H7 (cell line): ENCODE measurements around the gene SBDS. TPM values are rescaled to one million over a fixed set of nuclear protein-coding genes. Genes with fewer than 3 reads are reported as not detected.
A peak's percentile ranks its signal among the peaks of the same experiment; 100 is the strongest.
"Not testable (repeated sequence)": the region's sequence is repeated elsewhere in the genome, so short reads cannot be mapped to it uniquely, and the experiment has no call there.

Experiments
- DNase-seq: peaks from one replicate; pipeline ENCODE4 v3.0.0; 2012
- H3K27me3 ChIP-seq: 2 replicates; pipeline ENCODE4 v1.6.0; 2011; ENCODE audit warnings: mild to moderate bottlenecking, low read length; ENCODE audit not compliant: control insufficient read depth, insufficient read depth
- H3K36me3 ChIP-seq: replicated peaks from 2 replicates; pipeline ENCODE4 v1.5.1; 2011; ENCODE audit warnings: low read length; ENCODE audit not compliant: control insufficient read depth, insufficient read depth
- H3K4me3 ChIP-seq: 2 replicates; pipeline ENCODE4 v1.5.1; 2011; ENCODE audit warnings: low read depth, mild to moderate bottlenecking, control low read depth, low read length, moderate library complexity; ENCODE audit not compliant: insufficient read depth
- total RNA-seq: library from RNA; depleted of rRNA; stranded (reverse); fragments of >200 nt; shearing (Covaris generic); gene quantifications from 2 replicates; pipeline ENCODE4 v1.2.3, GENCODE V29; 2014; rRNA removed

Gene SBDS
- total RNA-seq: 21.8 and 26.5 TPM in 2 replicates

DNA sequence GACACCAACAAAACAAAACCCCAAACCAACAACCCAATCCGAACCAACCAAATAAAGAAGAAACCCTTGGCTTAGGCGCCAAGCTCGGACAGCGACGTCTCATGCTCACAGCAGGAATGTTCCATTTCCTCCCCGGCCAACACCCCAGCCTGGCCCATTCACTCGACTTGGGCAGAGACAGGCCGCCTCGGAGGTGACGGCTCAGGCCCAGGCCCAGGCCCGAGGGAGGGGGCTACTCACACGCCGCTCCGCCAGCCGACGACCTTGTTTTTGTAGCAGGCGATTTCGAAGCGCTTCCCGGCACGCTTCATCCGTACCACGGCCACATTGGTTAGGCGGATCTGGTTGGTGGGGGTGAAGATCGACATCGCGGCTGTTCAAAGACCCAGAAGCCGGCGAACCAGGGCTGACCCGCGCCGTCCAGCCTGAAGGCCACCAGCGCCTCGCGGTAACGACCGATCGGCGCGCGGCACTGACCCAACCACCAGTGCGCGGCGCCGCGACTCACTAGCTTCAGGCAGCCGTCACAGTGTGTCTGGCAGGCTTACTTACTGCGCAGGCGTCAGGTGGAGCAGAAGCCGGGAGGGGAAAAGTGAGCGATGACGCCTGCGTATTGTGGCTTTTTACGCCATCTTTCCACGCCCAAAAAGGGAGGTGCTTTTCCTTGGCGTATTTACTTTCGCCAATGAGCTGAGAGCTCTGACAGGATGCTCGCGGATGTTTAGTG, at the start of gene SBDS:
Gene SBDS, minus strand, starts transcription at position 537 of the 727 bp plus-strand sequence. Its CDS starts 169 bp downstream, at position 368.
- DNase-seq: peak; percentile 76
- H3K36me3 ChIP-seq, H3K27me3 ChIP-seq: not testable (repeated sequence)
- peak within 1 kb of the TSS; percentile 71 for H3K4me3 ChIP-seq

DNA sequence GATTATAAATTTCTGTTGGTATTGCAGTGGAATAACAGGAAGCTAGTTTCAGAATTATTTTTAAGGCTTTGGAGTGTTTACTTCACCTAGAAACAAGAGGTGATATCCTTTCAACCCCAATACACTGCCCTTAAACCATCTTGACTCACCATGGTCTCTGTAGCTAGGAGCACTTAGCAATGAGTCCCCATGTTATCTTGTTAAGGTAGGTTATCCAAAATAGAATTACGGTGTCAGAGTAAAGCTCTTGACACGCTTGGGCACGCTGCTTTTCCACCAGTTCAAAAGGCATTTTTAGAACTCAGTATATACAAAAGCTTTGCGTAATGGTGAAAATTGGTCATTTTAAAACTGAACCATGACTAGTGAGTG, 48.2 kb upstream of the SBDS start:
- H3K27me3 ChIP-seq, H3K36me3 ChIP-seq, DNase-seq, H3K4me3 ChIP-seq: not testable (repeated sequence)

DNA sequence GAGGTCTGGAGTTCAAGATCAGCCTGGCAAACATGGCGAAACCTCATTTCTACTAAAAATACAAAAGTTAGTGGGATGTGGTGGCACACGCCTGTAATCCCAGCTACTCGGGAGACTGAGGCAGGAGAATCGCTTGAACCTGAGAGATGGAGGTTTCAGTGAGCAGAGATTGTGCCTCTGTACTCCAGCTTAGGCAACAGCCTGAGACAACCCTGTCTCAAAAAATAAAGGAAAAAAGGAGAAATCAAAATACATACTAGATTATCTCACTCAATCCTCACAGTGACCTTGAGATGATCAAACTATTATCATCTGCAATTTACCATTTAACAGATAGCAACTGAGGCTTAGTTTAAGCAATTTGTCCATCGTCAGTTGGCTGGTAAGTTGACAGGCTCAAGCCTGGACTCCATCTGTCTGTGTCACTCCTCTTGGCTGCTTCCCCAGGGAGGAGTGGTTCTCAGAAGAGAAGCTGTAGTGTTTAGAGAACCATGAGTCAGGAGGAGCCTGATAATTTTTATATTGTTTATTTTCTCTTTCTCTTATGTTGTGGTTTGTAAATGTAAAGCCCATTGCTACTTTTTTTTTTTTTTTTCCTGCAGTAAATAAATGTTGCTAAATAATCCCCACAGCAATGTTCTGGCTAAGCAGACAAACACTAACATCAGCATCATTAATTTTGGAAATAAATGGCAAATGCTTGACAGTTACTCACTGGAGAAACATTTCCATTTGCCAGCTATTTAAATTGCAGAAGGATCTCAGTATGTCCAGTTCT, 47.6 kb upstream of the SBDS start:
- H3K4me3 ChIP-seq, DNase-seq, H3K36me3 ChIP-seq, H3K27me3 ChIP-seq: not testable (repeated sequence)

DNA sequence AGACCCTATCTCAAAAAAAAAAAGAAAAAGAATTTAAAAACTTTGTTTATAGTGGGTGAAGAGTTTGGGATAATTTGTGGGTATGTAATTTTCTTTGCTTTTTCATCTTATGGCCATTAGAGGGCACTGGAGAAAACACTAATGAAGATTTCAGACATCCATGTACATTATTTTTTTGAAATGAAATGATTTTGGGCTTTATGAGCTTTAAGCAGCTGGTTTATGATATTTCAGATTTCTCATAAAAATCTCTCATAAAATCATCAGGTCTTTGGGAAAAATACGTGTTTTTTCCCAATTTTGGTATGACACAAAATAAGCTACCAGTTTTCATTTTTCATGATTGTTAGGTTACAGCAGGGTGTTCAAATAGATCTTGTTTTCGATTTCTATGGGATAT, 45.4 kb upstream of the SBDS start:
- H3K27me3 ChIP-seq, H3K4me3 ChIP-seq, H3K36me3 ChIP-seq, DNase-seq: not testable (repeated sequence)

DNA sequence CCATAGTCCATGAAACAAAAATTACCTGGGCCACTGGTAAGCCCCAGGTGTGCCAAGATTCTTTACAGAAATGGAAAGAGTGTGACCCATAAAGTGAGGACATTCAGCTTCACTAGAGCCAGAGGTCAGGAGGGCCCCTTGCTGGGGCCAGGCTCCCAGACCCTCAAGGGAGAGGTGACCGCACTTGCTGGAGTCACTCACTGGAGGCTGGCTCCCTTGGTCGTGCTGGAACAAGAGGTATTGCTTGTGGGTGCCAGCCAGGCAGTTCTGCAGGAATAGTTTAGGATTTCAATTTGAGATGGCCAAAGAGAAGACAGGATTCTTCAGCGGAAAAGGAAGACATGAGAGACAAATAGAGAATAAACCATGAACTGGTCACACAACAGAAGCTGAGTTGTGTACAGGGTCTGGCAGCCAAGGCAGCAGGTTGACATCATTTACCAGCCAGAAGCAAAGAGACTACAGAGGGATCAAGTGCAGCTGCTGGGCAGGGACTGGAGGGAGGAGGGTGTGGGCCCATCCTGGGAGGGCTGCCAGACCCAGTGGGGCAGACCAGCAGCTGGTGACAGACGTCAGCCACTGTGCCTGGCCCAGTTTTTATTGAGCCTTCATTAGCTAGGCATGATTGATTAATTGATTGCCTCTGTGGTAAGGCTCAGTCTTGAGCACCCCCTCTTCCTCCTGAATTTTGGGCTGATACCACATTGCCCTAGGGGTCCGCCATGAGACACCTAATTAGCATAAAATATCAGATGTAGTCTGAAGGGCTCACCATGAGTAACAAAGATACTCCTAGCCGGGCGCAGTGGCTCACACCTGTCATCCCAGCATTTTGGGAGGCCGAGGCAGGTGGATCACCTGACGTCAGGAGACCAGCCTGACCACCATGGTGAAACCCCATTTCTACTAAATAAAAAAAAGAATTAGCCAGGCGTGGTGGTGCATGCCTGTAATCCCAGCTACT, 41.3 kb upstream of the SBDS start:
- not testable (repeated sequence) for H3K27me3 ChIP-seq, H3K4me3 ChIP-seq, DNase-seq, H3K36me3 ChIP-seq

DNA sequence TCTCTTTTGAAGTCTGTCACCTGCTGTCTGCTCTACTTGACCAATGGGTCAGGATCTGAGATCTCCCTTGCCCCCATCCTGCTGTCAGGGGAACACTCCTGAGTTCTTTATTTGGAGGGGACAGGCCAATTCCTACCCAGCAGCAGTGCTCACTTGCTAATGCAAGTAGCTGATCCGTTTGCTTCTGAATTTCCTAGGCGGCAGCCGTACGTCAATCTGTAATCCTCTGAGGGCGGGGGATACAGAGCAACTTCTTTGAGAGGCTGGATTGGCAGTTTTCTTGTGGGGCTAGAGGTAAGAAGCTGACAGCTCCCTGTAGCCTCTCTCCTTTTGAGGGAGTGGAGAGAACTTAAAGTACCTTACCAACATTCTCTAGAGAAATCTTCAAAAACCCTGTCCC, 37.9 kb upstream of the SBDS start:
- peaks cover 2% of the 10 kb centered on the region for H3K36me3 ChIP-seq
- H3K27me3 ChIP-seq: no peaks in the 10 kb centered on the region
- no peak overlapping the region for H3K4me3 ChIP-seq
- no peak for DNase-seq

DNA sequence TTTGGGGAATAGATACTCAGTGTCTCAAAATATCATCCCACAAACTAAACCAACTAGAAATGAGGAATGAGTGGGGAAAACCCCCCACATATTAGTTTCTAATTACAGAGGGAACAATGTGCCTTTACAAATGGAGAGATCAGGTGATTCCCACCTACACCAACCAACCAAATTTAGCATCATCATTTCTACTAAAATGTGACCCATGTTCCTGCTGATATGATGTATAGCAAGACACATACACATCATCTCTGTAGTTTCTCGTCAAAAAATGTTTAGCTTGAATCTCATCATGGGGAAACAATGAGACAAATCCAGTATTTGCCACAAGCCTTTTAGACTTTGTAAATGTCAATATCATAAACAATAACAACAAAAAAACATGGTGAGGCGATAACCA, 36.3 kb upstream of the SBDS start:
- H3K4me3 ChIP-seq, H3K27me3 ChIP-seq, H3K36me3 ChIP-seq, DNase-seq: not testable (repeated sequence)

DNA sequence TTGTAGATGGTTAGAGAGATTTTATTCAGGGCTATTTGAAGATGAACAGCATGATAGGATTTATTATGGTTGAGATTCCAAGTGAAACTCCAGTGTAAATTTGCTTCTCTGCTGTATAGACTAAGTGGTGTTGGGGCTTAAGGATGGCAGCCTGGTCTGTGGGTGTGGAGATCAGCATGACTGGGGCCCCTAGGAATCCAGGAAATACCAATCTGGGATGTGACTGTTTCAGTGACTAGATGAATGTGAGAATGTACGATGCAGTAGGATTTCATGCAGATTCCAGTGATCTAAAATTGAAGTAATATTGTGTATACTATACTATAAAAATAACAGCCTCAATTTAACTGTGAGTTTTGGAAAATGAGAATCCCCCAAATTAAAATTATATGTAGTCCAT, 30.1 kb upstream of the SBDS start:
- H3K4me3 ChIP-seq, H3K36me3 ChIP-seq, H3K27me3 ChIP-seq, DNase-seq: not testable (repeated sequence)

DNA sequence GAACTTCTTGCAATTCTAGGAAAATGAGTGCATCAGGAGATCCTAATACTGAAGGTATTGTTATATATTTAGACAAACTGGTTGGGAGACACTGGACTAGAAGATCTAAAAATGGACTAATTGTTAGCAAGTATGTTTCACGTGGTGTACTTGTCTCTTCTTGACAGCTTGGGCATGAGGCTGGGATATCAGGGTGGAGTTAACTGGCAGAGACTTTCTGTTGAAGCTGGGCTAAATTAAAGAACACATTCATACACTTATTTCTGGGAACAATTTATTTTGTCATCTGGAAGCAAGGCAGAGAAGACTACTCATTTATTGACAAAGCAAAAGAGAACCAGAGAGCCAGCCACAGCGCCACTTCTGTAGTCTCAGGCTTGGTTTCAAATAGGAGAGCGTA, 27.1 kb upstream of the SBDS start:
- DNase-seq: no peak
- H3K4me3 ChIP-seq: no peak overlapping the region
- H3K27me3 ChIP-seq: no peaks in the 10 kb centered on the region
- peaks cover 13% of the 10 kb centered on the region for H3K36me3 ChIP-seq

DNA sequence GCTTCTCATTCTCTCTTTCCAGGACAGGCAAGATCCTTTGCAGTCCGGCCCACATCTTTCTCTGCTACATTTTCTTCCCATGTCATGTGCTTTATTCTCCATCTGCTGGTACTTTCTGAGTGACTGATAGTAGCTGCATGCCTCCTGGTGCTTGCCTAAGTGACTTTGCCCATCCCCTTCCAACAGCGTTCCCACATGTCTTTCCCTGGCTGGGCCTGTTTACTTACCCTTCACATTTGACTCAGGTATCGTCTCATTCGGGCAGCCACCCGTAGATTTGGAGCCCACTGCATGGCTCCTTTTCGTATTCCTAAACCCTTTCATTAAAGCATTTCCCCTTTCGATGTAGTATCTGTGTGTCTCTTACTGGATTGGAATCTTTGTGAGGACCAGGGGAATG, 25.9 kb upstream of the SBDS start:
- DNase-seq: no peak
- Histone ChIP-seq H3K4me3 (no peak overlapping the region), H3K27me3 (no peaks in the 10 kb centered on the region), H3K36me3 (peaks cover 13% of the 10 kb centered on the region)

DNA sequence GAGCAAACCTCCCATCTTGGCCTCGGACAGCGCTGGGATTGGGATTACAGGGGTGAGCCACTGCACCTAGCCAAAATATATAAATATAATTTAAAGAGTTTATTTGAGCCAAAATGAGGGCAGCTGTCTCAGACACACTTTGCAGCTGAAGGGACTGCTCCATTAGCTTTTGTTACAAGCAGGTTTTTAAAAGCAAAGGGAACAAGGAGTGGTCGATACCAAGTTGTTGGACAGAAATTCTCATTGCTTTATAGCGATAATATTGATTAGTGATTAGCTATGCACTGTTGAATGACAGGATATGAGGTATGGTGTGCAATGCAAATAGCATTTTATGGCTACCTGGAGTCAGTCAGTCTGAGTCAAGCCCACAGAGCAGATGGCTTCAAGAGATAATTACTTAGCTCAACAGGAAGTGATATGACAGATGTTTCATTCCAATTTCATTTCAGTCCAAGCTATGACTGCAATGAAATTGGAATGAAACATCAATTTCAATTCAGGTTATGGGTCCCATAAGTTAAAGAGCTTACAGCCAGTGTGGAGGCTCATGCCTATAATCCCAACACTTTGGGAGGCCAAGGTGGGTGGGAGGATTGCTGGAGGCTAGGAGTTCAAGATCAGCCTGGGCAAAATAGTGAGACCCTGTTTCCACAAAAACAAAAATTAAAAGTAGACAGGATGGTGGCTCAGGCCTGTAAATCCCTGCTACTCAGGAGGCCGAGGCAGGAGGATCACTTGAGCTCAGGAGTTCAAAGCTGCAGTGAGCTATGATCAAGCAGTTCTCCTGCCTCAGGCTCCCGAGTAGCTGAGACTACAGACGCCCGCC, 24.4 kb upstream of the SBDS start:
- H3K4me3 ChIP-seq: no peak overlapping the region
- no peak for DNase-seq
- no peaks in the 10 kb centered on the region for H3K27me3 ChIP-seq
- peaks cover 13% of the 10 kb centered on the region for H3K36me3 ChIP-seq

DNA sequence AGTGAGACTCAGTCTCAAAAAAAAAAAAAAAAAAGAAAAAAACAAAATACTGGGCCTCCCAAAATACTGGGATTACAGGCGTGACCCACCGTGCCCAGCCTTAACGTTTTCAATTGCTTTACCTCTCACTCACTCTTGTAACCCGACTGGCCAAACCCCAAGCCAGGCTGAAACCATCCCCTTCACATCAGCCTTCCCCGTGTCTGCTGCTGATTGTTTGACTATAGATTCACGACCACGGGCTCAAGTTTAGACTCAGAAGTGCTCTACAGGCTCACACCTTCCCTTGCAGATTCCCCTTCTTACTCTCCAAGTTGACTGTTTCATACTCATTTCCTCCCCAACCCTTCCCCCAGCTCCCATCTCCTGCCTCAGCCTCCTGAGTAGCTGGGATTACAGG, 23.6 kb upstream of the SBDS start:
- Histone ChIP-seq H3K27me3 (no peaks in the 10 kb centered on the region), H3K36me3 (peaks cover 13% of the 10 kb centered on the region), H3K4me3 (no peak overlapping the region)
- no peak for DNase-seq

DNA sequence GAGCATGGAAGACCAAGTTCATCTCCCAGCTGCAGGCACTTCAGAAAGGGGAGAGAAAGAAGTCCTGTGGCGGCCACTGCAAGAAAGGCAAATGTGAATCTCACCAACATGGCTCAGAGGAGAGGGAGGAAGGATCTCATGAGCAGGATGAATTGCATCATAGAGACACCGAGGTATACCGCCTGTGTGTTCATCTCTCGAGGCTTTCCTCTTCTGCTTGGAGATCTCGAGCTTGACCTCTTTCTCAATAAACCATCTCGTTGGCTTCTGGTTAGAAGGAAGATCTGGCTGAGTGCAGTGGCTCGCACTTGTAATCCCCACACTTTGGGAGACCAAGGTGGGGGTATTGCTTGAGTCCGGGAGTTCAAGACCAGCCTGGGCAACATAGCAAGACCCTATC, 22.6 kb upstream of the SBDS start:
- not testable (repeated sequence) for DNase-seq, H3K4me3 ChIP-seq, H3K27me3 ChIP-seq
- H3K36me3 ChIP-seq: peaks cover 13% of the 10 kb centered on the region

DNA sequence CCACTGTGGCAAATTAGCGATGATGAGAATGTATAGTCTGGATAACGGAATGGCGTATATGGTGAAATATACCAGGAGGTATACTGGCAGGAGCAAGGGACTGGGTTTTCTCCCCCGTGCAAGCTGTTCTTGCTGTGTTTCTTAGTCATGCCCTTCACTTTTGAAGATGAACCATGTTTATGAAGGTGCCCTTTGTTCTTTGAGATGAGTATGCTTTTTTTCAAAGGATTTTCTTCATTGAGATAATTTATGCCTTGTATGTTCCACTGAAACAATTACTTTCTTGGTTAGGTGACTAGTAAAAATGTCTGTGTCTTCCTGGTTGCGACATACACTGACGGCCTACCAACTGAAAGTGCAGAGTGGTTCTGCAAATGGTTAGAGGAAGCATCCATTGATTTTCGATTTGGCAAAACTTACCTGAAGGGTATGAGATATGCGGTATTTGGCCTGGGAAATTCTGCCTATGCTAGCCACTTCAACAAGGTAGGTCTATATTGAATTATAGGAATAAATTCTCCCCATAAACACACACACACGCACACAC, 18.8 kb upstream of the SBDS start:
- DNase-seq, H3K36me3 ChIP-seq, H3K4me3 ChIP-seq, H3K27me3 ChIP-seq: not testable (repeated sequence)
